ENCODE measurements around the gene GMDS.

GMDS gene

DNA sequence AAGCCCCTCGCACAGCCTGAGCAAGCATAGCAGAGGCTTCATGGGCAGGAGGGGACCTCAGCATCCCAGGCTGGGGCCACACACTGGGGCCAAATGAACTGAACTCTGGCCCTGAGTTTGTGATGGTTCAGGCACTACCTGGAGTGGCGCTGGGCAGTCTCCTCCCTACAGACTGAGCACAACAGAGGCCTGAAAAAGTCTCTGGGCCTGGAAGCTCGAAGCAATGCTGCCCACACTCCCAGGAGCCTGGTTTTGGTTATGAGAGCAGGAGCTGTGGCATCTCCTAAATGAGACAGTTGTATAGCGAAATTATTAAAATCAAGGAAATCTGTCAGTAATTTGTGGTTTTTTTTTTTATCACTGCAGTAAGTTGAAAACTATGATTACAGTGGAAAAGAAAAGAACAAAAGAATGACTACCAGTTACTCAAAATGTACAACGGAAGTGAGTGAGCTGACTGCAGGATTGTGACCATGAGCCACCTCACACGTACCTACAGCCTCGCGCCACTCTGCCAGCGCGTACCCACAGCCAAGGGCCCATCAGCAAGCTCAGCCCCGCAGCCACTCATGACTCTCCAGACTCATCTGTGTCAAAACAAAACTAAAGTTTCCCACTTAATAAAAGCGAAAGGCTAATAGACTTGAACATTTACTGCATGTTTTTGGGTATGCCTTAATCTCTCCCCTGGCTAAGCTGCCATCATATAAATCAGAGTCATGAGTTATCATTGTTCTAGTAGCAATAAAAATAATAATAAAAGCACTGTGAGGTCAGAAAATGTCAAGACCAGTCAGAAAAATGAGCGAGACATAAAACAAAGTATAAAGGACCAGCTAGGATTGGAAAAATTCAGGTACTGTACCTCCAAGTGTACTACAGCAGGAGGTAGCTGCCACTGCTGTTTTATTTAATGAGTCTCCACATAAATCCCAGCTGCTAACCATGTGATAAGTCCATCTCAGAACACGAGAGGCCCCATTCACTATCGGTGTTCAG is 458.7 kb downstream of the GMDS start:
- peak in 2 of 3 donors; percentile 8 to 29 for DNase-seq (ENCODE audit: low read depth in 2 of 3, low spot score in 1 of 3)

DNA sequence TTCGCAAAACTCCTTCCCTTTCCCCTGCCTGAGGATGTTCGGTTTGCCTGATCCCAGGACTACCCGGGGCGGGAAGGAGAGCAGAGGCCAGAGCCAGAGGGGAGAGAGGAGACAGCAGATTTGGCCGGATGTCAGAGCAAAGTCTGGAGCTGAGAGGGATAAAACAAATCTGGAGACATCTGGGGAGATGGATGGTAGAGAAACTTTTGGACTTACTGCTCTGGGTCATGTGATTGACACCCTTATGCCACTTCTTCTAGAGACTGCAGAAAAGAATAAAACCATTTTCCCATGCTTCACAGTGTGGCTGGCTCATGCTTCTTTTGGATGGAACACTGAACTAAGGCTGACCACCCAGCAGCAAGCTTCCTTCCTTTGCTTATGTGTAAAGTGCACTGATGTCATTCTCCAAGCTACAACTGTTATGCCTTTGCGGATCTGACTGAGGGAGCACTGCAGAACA is 461.0 kb downstream of the GMDS start:
- no peak for DNase-seq (ENCODE audit: low read depth in 2 of 3, low spot score in 1 of 3)

DNA sequence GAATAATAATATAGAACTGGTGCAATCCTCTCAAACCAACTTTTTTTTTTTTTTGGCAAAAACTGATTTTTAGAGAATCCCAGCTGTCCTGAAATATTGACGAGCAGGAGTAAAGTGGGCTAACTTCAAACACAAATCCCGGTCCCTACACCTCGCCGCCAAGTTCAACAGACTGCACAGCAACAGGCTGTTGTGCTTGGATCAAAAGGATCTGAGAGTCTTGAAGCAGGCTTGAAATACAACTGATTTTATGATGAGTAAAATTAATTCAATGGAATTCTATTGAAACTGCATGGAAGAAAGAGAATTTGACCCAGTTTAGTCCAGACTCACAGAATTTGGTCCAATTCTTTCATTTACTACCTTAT is 463.6 kb downstream of the GMDS start:
- DNase-seq (ENCODE audit: low read depth in 2 of 3, low spot score in 1 of 3): no peak

DNA sequence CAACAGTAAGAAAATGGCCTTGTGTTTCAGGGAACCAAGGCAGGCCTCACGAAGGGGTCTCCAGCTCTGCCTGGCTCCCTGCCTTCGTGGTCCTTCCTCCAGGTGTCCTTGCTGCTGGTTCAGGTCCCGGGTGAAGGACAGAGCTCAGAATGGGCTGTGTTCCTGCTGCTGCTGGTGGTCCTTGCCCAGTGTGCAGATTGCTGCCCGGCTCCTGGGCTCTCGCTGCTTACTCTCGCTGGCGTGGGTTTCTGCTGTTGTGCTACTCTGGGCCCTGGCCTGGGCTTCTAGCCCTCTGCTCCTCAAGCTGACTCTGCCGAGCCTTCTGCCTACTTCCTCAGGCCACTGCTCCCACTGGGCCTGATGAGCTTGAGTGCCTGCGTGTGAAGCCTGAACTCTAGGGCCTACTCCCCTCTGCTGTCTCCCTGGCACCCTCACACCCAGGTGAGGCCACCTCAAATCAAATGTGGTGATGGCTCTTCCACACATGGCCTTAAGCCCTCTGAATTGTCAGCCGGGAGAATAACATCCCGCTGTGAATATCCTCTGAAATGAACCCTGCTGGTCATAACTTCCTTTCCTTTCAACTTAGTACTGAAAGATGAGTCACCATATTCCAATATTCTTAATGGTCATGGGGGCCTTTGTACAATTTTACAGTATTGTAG is 464.1 kb downstream of the GMDS start:
- no peak for DNase-seq (ENCODE audit: low read depth in 2 of 3, low spot score in 1 of 3)

DNA sequence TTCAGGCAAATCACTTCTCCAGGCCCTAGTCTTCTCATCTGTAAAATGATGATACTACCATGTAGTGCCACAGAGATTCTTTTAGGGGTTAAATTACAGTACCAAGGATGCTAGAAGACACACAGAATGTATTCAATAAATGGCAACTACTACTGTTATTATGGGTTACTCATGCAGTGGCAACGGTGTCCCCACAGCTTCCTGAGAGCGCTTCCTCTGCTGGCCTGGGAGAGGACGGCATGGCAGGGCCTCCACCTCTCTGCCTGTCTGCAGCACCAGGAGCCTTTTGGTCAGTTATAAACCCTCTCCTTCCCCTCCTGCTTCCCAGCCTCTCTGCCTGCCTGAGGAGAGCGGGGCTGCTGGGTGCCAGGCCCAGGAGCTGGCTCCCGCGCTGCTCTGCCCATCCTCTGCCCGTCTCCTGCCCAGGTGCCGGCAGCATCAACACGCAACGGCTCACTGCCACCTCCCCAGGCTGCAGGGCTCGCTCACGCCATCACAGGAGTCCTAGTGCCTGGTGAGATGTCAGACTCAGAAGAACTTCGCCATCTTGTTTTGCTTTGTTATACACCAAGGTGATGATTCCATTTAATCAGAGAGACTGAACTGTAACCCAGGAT is 465.0 kb downstream of the GMDS start:
- DNase-seq (ENCODE audit: low read depth in 2 of 3, low spot score in 1 of 3): no peak

DNA sequence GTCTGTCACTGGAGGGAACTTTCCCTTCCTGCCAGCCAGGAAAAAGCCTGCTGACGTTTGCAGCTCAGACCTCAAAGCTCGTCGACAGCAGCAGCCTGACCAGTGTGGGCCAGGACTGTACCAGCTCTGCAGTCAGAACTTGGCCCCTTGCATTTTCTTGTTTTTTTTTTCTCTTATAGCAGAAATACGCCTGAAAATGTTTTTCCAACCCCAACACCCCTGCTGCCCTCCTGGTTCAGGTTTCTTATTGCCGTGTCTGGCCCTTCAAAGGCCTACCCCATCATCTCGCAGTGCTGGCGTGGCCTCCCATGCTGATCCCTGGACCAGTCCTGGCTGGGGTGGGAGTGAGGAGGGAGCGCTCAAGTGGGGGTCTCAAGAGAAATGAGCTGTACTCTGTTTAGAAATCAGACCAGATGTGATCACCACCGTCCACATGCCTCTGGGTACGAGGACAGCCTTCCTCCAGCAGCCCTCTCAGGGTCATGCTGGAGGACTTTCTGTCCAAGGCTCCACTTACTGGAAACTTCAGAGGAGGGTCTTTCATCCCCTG is 466.6 kb downstream of the GMDS start:
- DNase-seq (ENCODE audit: low read depth in 2 of 3, low spot score in 1 of 3): no peak

DNA sequence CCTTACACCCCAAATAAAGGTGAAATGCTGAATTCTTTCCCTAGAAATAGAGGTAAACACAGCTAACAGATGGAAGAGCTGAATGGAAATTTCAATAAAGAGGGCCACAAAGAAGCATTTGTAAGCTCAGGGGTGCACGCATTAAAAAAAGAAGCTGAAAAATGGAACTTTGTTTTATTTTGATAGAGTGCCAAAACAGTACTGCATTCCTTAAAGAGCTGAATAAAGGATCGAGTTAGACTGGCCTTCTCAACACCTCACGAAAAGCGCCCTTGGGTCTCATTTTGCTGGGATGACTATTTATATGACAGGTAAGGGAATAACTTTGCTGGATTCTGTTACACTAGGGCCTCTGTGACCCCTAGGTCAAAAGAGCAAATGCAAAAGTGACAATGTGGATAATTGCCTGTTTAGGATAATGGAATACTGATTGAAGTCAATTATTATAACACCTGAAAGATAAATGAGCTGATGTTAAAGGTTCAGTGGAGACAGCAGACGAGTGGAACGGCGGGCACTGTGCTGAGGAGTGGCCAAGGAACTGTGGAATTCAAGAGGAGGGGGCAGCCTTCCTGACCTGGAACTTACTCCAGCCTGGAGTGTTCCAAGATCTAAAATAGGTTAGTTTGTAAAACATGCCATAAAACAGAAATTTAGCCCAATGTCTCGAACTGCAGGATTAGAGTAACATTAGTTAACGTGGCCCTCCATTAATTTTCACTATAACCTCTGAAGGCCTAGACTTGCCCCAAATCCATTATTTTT is 467.3 kb downstream of the GMDS start:
- no peak for DNase-seq (ENCODE audit: low read depth in 2 of 3, low spot score in 1 of 3)

DNA sequence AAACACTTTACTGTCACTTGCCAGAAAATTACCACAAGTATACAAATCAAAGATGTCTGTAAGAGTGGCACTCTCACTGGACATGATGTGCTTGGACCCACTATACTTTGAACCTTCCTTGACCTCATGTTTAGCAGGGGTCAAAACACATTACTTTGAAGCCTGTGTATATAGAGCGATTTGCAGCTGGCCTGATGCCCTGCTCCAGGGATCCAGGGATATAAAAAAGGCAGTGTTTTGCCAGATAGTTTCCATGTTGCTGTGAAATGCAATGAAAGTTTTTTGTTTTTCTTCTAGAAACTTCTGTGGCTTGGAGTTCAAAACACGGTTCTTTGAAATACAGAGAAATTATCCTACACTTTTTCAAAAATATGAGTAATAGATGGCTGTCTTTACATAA is 470.0 kb downstream of the GMDS start:
- no peak for DNase-seq (ENCODE audit: low read depth in 2 of 3, low spot score in 1 of 3)

DNA sequence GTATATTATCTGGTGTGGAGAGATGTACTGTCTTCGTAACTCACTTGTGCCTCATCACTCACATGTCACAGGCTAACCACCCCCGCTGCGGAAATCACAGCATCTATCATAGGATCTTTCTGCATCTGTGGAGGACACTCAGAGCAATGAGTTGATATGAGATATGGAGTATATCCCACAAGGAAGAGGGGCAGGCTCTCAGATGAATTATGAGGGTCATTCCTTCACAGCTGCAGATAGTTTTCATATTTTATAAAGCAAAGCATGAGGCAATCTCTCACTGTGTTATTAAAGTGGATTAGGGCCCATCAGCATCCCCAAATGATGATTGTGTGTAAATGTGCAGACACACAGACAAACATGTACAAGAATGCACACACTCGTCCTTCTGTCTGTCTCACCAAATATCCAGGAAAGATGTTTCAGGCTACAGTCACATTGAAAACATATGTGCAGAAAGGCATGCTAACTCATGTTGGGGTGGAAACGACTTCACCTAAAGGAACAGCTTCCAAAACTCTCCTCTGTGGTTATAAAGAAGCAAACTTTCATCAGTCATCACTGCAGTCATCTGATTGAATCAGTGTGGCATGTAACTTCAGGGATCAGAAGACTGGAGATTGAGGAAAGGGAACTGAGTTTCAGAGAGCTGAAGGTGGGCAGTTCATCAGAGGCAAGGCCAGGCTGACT is 471.0 kb downstream of the GMDS start:
- no peak for DNase-seq (ENCODE audit: low read depth in 2 of 3, low spot score in 1 of 3)

DNA sequence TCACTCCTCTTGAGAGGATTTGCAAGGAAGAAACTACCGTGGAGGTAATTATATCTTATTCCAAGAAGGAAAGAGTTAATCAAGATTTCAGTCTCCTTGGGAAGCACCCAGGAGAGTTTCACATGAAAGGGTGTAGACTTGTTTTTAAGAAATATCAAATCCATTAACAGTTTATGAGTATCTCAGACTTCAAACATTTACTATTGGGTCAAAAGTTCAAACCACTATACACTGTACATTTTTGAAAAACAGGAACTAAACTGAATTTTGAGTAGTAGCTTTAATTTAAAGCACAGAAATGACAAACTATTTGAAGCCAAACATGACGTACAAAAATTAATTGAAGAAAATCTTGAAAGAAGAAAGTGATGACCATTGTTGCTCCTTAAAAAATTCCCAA is 471.7 kb downstream of the GMDS start:
- no peak for DNase-seq (ENCODE audit: low read depth in 2 of 3, low spot score in 1 of 3)

DNA sequence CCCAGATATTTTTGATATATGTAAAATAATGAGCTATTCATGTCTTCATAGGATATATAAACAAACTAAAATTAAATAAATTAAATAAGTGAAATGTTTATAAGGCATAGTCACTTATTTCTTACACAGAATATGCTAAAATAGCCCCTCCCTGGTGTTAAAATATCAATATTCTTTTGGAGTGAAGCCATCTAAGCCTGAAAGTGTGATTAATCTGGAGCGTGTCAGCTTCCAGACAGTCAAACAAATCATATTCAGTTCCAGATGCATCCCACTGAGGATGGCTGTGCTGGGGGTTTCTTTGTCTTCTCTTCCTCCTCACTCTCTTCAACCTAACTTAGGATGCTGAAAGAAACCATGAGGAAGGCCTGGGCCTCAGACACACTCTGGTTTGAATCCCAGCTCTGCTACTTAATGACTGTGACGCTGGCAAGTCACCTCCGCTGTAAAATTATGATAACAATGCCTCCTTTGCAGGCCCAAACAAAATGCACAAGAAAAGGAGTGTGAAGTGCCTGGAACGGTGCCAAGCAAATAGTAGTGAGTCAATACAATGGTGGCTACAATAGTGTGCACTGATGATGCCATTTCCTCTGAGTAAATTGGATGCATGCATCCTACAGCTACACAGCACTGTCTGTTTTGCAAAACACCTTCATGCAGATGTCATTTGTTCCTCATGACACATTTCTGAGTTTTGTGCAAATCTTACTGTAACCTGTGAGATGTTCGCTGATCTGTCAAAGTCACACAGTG is 474.3 kb downstream of the GMDS start:
- DNase-seq (ENCODE audit: low read depth in 2 of 3, low spot score in 1 of 3): peak; percentile 24 to 39 (median 37)

DNA sequence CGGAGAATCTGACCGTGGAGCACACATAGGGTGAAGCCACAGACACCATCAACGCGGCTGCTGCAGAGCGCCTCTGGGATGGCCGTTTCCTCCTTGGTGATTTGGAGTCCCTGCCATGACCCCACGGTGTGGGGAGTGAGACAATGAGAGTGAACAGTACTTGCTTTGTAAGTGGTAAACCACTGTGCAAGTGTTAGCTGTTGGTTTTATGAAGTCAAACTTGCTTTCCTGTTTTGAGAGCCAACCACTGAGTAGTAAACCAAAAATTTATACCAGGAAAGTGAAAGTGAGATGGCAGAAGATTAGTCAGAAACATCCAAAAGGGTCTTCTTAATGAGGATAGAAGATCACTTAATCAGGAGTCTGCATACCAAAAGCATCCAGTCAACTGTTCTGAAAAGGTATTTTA is 475.0 kb downstream of the GMDS start:
- DNase-seq (ENCODE audit: low read depth in 2 of 3, low spot score in 1 of 3): peak; percentile 21 to 41 (median 26)

DNA sequence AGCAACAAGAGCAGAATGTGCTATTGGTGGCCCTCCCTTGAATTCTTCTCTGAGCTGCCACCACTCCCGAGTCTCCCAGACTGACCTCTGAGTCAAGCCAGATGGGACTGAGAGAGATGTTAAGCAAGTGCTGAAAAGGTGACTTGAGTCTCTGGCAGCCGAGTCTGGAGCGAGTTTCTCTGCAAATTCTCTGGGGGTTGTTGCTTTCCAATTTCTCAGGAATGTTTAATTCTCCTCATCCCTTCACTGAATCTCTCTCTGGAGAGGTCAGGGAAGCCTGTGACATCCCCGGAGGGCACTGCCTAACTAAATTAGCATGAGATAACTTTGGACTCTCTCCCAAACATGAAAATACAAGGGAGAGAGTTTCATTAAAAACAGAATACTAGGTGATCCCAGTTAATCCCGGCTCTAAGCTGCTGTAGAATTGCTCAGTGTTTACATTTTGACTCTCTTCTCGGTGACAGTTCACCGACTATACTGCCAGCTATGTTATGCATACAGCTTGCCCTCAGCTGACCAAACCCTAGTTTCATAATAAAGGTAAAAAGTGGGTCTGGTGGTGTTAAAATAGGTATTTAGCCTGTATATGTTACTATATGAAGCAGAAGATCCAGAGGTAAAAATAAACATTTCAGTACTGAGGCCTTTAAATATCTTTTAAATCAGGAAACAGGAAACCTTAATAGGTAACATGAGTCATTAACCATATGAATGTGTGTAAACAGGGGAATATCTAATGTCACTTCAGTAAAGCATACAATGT is 477.7 kb downstream of the GMDS start:
- no peak for DNase-seq (ENCODE audit: low read depth in 2 of 3, low spot score in 1 of 3)

DNA sequence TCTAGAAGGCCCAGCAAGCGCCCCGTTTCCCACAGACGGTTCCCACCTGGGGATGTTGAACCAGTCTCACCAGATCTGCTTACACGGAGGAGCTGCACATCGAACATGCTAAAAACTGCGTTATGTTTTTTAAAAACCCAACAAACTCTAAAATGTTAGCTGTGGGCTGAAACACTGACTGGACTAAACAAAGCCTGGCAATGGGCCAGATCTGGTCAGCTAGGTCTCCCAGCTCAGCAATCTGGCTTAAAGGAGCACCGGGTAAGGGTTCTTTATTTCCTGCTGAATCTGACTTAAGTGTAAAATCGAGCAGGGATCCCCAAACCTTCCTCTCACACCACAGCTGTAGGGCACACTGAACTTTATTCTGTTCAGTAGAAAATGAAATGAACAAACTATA is 478.8 kb downstream of the GMDS start:
- DNase-seq (ENCODE audit: low read depth in 2 of 3, low spot score in 1 of 3): no peak

DNA sequence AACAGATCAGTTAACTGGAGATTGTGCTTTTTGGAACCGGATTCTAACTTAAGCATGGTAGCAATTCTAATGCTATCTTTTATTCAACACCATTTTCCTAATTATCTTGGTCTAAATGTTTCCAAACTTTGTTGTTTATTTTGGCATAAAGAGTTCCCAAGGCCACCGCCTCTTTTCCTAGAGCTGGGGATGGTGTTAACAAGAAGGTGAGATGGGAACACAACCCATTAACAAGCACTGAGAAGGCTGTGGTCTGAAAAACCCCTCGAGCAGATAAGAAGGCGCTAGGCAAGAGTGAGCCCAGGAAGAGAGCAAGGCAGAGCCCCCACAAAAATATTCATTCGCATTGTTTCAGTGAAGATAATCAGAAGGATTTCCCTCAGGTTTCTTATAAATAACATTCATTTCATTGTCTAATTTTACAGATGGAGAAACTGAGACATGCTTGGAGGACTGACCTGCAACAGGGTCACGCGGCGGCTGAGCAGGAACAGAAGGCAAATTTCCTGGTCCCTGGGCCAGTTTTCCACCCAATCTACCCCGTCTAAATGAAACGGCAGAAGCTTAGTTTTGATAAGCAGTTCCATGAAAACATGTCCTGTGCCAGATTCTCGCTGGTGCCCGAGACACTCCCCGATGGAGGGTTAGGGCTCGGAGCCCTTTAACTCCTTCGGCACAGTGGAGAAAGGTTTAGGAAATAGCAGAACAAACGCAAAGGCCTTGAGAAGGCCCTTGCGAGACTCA is 480.1 kb downstream of the GMDS start:
- DNase-seq (ENCODE audit: low read depth in 2 of 3, low spot score in 1 of 3): no peak

DNA sequence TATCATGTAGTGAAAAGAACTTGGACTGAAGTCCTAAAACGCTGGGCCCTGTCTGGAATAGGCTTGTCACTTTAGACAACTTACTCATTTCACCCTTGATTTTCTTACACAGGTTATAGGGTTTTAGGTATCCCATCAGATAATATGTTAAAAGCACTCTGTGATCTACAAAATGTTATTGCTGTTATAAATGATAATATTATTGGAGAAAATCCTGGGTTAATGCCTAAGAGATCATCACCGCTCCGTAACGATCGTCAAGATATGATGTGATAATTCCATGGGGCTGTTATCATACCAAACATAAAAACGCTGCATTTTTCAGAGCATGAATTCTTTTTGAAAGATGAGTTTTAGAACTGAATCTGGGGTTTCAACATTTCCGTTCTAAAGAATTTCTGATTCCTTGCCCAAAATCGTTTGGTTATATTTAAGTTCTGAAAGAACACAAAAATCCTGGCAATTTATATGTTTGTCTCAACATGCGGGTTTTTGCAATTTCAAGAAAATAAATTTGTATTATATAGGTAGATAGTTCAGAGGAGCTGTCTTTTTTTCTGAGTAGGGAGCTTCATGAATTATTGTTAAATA is 480.9 kb downstream of the GMDS start:
- DNase-seq (ENCODE audit: low read depth in 2 of 3, low spot score in 1 of 3): no peak

DNA sequence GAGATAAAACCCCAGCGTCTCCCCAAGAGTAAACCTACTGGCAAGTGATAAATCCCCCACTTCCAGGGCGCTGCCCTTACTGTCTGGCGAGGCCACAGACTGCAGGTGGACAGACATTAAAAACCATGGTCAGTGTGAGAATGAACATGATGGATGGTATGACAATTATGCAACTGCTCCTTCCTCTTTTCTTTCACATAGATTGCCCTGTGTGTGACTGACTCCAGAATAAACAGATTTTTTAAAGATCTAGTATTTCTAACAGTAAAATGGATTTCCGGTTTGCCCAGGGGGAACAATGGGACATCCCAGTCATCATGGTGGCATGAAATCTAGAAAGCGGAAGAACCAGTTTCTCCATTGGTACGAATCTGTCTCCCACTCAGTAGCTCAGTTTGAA is 482.0 kb downstream of the GMDS start:
- DNase-seq (ENCODE audit: low read depth in 2 of 3, low spot score in 1 of 3): no peak

DNA sequence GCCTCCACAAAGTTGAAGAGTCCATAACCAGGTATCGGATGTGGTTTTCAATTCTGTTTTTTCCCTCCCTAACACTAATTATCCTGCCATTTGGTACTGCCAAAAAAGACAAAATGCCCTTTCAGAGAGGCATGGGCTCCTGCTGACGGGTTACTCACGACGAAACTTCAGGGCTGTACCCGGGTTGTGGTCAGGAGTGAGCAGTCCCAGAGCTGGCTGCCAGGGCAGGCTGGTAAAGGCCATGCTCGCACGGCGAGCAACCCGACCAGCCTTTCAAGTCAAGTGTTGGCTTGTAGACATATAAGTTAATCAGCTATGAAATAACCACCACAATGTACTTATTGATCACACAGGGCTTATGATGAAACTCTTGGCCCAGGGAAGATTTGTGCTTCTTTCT is 483.2 kb downstream of the GMDS start:
- DNase-seq (ENCODE audit: low read depth in 2 of 3, low spot score in 1 of 3): no peak

All from stimulated activated CD4-positive, alpha-beta T cell treated with anti-CD3 and anti-CD28 coated beads, Interleukin-12 subunit alpha, Interleukin-12 subunit beta, amount 100 ng/mL, for 48 hours (primary cell).